Activated B cell treated with CpG ODN at 0.5 μM for 24 hours (primary cell): Measurements from ENCODE around the gene ANKRD11. TPM values are rescaled to one million over a fixed set of nuclear protein-coding genes. Genes with fewer than 3 reads are reported as not detected.

Experiments
- ATAC-seq: fragments of 200-7000 bp; cut with Tn5 transposase; one replicate; pipeline ENCODE4 v1.10.0; 2021; ENCODE audit warnings: low read depth, mild to moderate bottlenecking, moderate library complexity
- CTCF ChIA-PET: fragments of 350-600 bp; sonication (Branson Sonifier 250); formaldehyde crosslinking; loops from one replicate; lab custom pipeline; 2021; ENCODE audit warnings: antibody characterized with exemption; lab: Charles Lee
- POLR2A ChIA-PET: fragments of 350-600 bp; sonication (Branson Sonifier 250); formaldehyde crosslinking; loops from one replicate; lab custom pipeline; 2021; ENCODE audit warnings: antibody characterized with exemption; lab: Charles Lee
- DNase-seq: peaks from one replicate; pipeline ENCODE4 v3.0.0; 2022
- H3K27ac Mint-ChIP-seq: one replicate; pipeline ENCODE4 v1.8.0; 2020; ENCODE audit warnings: mixed read lengths
- H3K27me3 Mint-ChIP-seq: one replicate; pipeline ENCODE4 v1.8.0; 2021; ENCODE audit warnings: mixed read lengths
- H3K36me3 Mint-ChIP-seq: one replicate; pipeline ENCODE4 v1.8.0; 2021; ENCODE audit warnings: low read depth, mixed read lengths
- H3K4me1 Mint-ChIP-seq: one replicate; pipeline ENCODE4 v1.8.0; 2021; ENCODE audit warnings: mixed read lengths
- H3K4me3 Mint-ChIP-seq: one replicate; pipeline ENCODE4 v1.8.0; 2020; ENCODE audit warnings: mild to moderate bottlenecking, mixed read lengths
- H3K9me3 Mint-ChIP-seq: one replicate; pipeline ENCODE4 v1.8.0; 2020; ENCODE audit warnings: mixed read lengths
- CTCF ChIP-seq: fragments of 200-600 bp; IDR thresholded peaks from one replicate; pipeline ENCODE4 v1.8.0; 2022; ENCODE audit warnings: antibody characterized with exemption, mild to moderate bottlenecking
- intact Hi-C: fragments of 100-400 bp; cut with micrococcal nuclease; formaldehyde crosslinking; loops from one replicate; pipeline ENCODE4 v1.15.1; 2024
- total RNA-seq: library from RNA; stranded (reverse); gene quantifications from 2 replicates; pipeline ENCODE4 v1.2.3, GENCODE V29; 2022

Gene ANKRD11
- total RNA-seq, 1 donor from 2014 or later, result 243 TPM

- Mint-ChIP-seq H3K27me3 (no peaks in the 10 kb centered on the region), H3K4me3 (peak overlapping the region; percentile 55), H3K36me3 (peaks cover 54% of the 10 kb centered on the region), H3K9me3 (no peaks in the 10 kb centered on the region), H3K4me1 (peaks cover 81% of the 10 kb centered on the region), H3K27ac (peak overlapping the region; percentile 46)
- DNase-seq (no peak), ATAC-seq (peak; percentile 84)
- CTCF ChIA-PET, result no interaction called here
- intact Hi-C loops, result loop anchor here (5.0 kb wide), 1 partner anchor 241 kb away; no protein-coding TSS in a partner anchor
- no peak for TF ChIP-seq CTCF
- POLR2A ChIA-PET, result interaction anchor here (0.5 to 1.1 kb wide), 5 partner anchors 10 to 244 kb away, joined by 3 to 10 read pairs (median 3); partner anchors contain the start of gene ANKRD11
These were observed 174.4 kb downstream of the ANKRD11 start for GRCh38 chr16:89315791-89316581.

GRCh38 chr16:89315271-89315670, 175.1 kb downstream of the ANKRD11 start:
- DNase-seq (no peak), ATAC-seq (no peak)
- H3K27ac Mint-ChIP-seq, result peak overlapping the region; percentile 46
- H3K9me3 Mint-ChIP-seq, result no peaks in the 10 kb centered on the region
- ChIA-PET POLR2A (interaction anchor here (0.5 to 1.1 kb wide), 2 partner anchors 11 to 47 kb away, joined by 3 read pairs; no protein-coding TSS in a partner anchor), CTCF (no interaction called here)
- intact Hi-C loops, result loop anchor here (5.0 kb wide), 1 partner anchor 242 kb away; no protein-coding TSS in a partner anchor
- H3K27me3 Mint-ChIP-seq, result no peaks in the 10 kb centered on the region
- no peak overlapping the region for H3K4me3 Mint-ChIP-seq
- H3K4me1 Mint-ChIP-seq, result peaks cover 74% of the 10 kb centered on the region
- no peak for TF ChIP-seq CTCF
- H3K36me3 Mint-ChIP-seq, result peaks cover 60% of the 10 kb centered on the region

GRCh38 chr16:89314854-89315253, 175.5 kb downstream of the ANKRD11 start:
- intact Hi-C loops, result loop anchor here (5.0 kb wide), 1 partner anchor 242 kb away; no protein-coding TSS in a partner anchor
- no peak overlapping the region for H3K4me3 Mint-ChIP-seq
- H3K27ac Mint-ChIP-seq, result no peak overlapping the region
- no peaks in the 10 kb centered on the region for H3K27me3 Mint-ChIP-seq
- DNase-seq (no peak), ATAC-seq (no peak)
- TF ChIP-seq CTCF, result no peak
- H3K4me1 Mint-ChIP-seq, result peaks cover 74% of the 10 kb centered on the region
- POLR2A ChIA-PET, result no interaction called here
- no peaks in the 10 kb centered on the region for H3K9me3 Mint-ChIP-seq
- CTCF ChIA-PET, result interaction anchor here (1.4 kb wide), 1 partner anchor 243 kb away, joined by 4 read pairs; no protein-coding TSS in a partner anchor
- peaks cover 65% of the 10 kb centered on the region for H3K36me3 Mint-ChIP-seq

- intact Hi-C loops, result no loop called here
- ChIA-PET POLR2A (no interaction called here), CTCF (interaction anchor here (1.4 kb wide), 1 partner anchor 243 kb away, joined by 4 read pairs; no protein-coding TSS in a partner anchor)
- Mint-ChIP-seq H3K27ac (no peak overlapping the region), H3K27me3 (no peaks in the 10 kb centered on the region), H3K9me3 (no peaks in the 10 kb centered on the region), H3K4me3 (no peak overlapping the region), H3K36me3 (peaks cover 70% of the 10 kb centered on the region), H3K4me1 (peaks cover 70% of the 10 kb centered on the region)
- ATAC-seq (no peak), DNase-seq (no peak)
- TF ChIP-seq CTCF, result no peak
These were observed 176.0 kb downstream of the ANKRD11 start for GRCh38 chr16:89314357-89314756.

- ChIA-PET POLR2A (interaction anchor here (0.5 to 0.6 kb wide), 2 partner anchors 150 to 661 kb away, joined by 4 to 5 read pairs; no protein-coding TSS in a partner anchor), CTCF (interaction anchor here (1.4 kb wide), 1 partner anchor 244 kb away, joined by 4 read pairs; no protein-coding TSS in a partner anchor)
- H3K27ac Mint-ChIP-seq, result no peak overlapping the region
- H3K27me3 Mint-ChIP-seq, result no peaks in the 10 kb centered on the region
- no peak overlapping the region for H3K4me3 Mint-ChIP-seq
- H3K36me3 Mint-ChIP-seq, result peaks cover 70% of the 10 kb centered on the region
- TF ChIP-seq CTCF, result no peak
- no peak for ATAC-seq
- intact Hi-C loops, result no loop called here
- DNase-seq, result no peak
- peaks cover 71% of the 10 kb centered on the region for H3K4me1 Mint-ChIP-seq
- no peaks in the 10 kb centered on the region for H3K9me3 Mint-ChIP-seq
These were observed 176.8 kb downstream of the ANKRD11 start for GRCh38 chr16:89313583-89313982.
